ENCODE results near the gene PPP6C.

Gene PPP6C

GRCh38 chr9:125156551-125156950, 33.1 kb downstream of the PPP6C start:
- no peak for TF ChIP-seq CTCF (IDR thresholded peaks at IDR 0.05; ENCODE audit: low read depth, low read length, missing control alignments)
- no peak overlapping the region for H3K4me3 ChIP-seq (ENCODE audit: low read depth, low read length)

DNA sequence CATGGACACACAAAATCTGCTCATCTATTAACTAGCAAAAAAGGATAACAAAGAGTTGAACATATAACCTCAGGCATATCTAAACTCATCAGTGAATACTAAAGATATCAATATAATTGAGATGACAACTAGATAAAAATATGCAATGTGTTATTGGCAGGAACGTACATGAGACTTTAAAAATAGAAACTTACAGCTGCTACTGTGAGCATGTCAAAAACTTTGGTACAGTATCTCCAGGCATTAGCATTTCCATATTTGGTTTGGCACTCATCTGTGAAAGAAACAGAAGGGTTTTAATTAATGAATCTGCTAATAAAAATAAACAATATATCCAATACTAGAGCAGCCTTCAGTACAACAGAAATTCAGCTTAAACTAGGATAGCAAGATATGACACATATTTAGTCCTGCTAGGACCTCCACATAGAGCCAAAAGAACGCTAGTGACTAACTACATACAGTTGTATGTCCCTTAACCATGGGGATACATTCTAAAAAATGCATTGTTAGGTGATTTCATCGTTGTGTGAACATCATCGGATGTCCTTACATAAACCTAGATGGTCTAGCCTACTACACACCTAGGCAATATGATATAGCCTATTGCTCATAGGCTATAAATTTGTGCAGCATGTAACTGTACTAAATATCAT, 35.8 kb downstream of the PPP6C start:
- no peak for TF ChIP-seq CTCF (IDR thresholded peaks at IDR 0.05; ENCODE audit: low read depth, low read length, missing control alignments)
- DNase-seq (ENCODE audit: low read depth), result no peak
- no peak overlapping the region for H3K4me3 ChIP-seq (ENCODE audit: low read depth, low read length)

More at GRCh38 chr9:125156551-125156950, 33.1 kb downstream of the PPP6C start:
- DNase-seq (ENCODE audit: low read depth), result no peak

DNA sequence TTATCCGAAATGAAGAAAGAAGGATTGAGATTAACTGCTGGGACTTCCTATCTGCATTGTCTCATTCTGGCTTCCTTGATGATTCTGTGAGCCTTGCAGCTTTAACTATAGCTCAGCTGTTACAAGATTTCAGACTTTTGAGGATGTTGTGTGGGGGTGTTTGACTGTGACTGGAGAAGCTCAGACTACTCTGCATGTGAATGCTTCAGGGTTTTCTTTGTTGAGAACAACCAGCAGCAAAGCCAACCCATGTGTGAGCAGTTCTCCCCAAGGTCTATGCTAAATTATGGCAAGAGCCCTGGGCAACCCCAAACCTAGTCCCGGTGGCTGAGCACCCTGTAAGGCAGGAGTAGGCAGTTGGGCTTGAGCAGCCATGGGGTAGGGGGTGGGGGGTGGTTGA, 37.9 kb downstream of the PPP6C start:
- DNase-seq (ENCODE audit: low read depth), result no peak
- no peak overlapping the region for H3K4me3 ChIP-seq (ENCODE audit: low read depth, low read length)
- TF ChIP-seq CTCF (IDR thresholded peaks at IDR 0.05; ENCODE audit: low read depth, low read length, missing control alignments), result no peak

- no peak for TF ChIP-seq CTCF (IDR thresholded peaks at IDR 0.05; ENCODE audit: low read depth, low read length, missing control alignments)
- DNase-seq (ENCODE audit: low read depth), result no peak
- H3K4me3 ChIP-seq (ENCODE audit: low read depth, low read length), result no peak overlapping the region
Measured at GRCh38 chr9:125150349-125151245, 39.0 kb downstream of the PPP6C start.

- DNase-seq (ENCODE audit: low read depth), result no peak
- TF ChIP-seq CTCF (IDR thresholded peaks at IDR 0.05; ENCODE audit: low read depth, low read length, missing control alignments), result no peak
Measured at GRCh38 chr9:125147401-125147951, 42.1 kb downstream of the PPP6C start.

GRCh38 chr9:125146247-125146646, 43.4 kb downstream of the PPP6C start:
- no peak overlapping the region for H3K4me3 ChIP-seq (ENCODE audit: low read depth, low read length)
- TF ChIP-seq CTCF (IDR thresholded peaks at IDR 0.05; ENCODE audit: low read depth, low read length, missing control alignments), result no peak

More at GRCh38 chr9:125147401-125147951, 42.1 kb downstream of the PPP6C start:
- no peak overlapping the region for H3K4me3 ChIP-seq (ENCODE audit: low read depth, low read length)

More at GRCh38 chr9:125146247-125146646, 43.4 kb downstream of the PPP6C start:
- no peak for DNase-seq (ENCODE audit: low read depth)

All from GM12864 (cell line).